Progenitor cell of endocrine pancreas (in vitro differentiated cells): ENCODE measurements around the gene HPGD. TPM values are rescaled to one million over a fixed set of nuclear protein-coding genes. Genes with fewer than 3 reads are reported as not detected.

ENCODE experiments used
- DNase-seq: peaks from one replicate; pipeline ENCODE4 v3.0.0; 2021; ENCODE audit warnings: low spot score; ENCODE audit not compliant: unreplicated experiment
- H3K27ac Mint-ChIP-seq: 2 replicates; pipeline ENCODE4 v1.8.0; 2021; ENCODE audit warnings: mild to moderate bottlenecking, moderate library complexity, mixed read lengths
- H3K27me3 Mint-ChIP-seq: 2 replicates; pipeline ENCODE4 v1.8.0; 2021; ENCODE audit warnings: mixed read lengths
- H3K36me3 Mint-ChIP-seq: 2 replicates; pipeline ENCODE4 v1.8.0; 2022; ENCODE audit warnings: mixed read lengths; ENCODE audit not compliant: insufficient read depth
- H3K4me1 Mint-ChIP-seq: 2 replicates; pipeline ENCODE4 v1.8.0; 2021; ENCODE audit warnings: low read depth, mixed read lengths
- H3K4me3 Mint-ChIP-seq: 2 replicates; pipeline ENCODE4 v1.8.0; 2021; ENCODE audit warnings: low read depth, mild to moderate bottlenecking, moderate library complexity, mixed read lengths
- H3K9me3 Mint-ChIP-seq: 2 replicates; pipeline ENCODE4 v1.8.0; 2021; ENCODE audit warnings: low read depth, mixed read lengths
- CTCF ChIP-seq: fragments of 200-600 bp; sonication (generic); IDR thresholded peaks from one replicate; pipeline ENCODE4 v1.5.0; 2021; ENCODE audit warnings: antibody characterized with exemption, mild to moderate bottlenecking; ENCODE audit not compliant: unreplicated experiment
- total RNA-seq: library from RNA; stranded (reverse); gene quantifications from 2 replicates; pipeline ENCODE4 v1.2.1, GENCODE V29; 2021

HPGD gene
- total RNA-seq, 1 donor from 2014 or later: 2.0 TPM

- TF ChIP-seq CTCF: no peak
- Mint-ChIP-seq H3K4me1 (peaks cover 6% of the 10 kb centered on the region), H3K27ac (no peak overlapping the region), H3K4me3 (no peak overlapping the region), H3K36me3 (no peaks in the 10 kb centered on the region), H3K27me3 (no peaks in the 10 kb centered on the region), H3K9me3 (no peaks in the 10 kb centered on the region)
- no peak for DNase-seq
Observed at GRCh38 chr4:174450786-174451125, 71.5 kb downstream of the HPGD start.

- Mint-ChIP-seq H3K4me1 (peaks cover 6% of the 10 kb centered on the region), H3K36me3 (no peaks in the 10 kb centered on the region), H3K27me3 (no peaks in the 10 kb centered on the region), H3K9me3 (no peaks in the 10 kb centered on the region), H3K27ac (no peak overlapping the region), H3K4me3 (no peak overlapping the region)
- no peak for TF ChIP-seq CTCF
- DNase-seq: no peak
Observed at GRCh38 chr4:174449944-174450785, 72.1 kb downstream of the HPGD start.

- no peaks in the 10 kb centered on the region for H3K9me3 Mint-ChIP-seq
- no peaks in the 10 kb centered on the region for H3K27me3 Mint-ChIP-seq
- peaks cover 6% of the 10 kb centered on the region for H3K4me1 Mint-ChIP-seq
- no peak overlapping the region for H3K4me3 Mint-ChIP-seq
- no peaks in the 10 kb centered on the region for H3K36me3 Mint-ChIP-seq
- no peak overlapping the region for H3K27ac Mint-ChIP-seq
- no peak for TF ChIP-seq CTCF
- DNase-seq: no peak
Observed at GRCh38 chr4:174449152-174449551, 73.1 kb downstream of the HPGD start.

GRCh38 chr4:174444390-174444789 is 77.9 kb downstream of the HPGD start:
- no peak overlapping the region for H3K4me3 Mint-ChIP-seq
- no peaks in the 10 kb centered on the region for H3K36me3 Mint-ChIP-seq
- no peak overlapping the region for H3K27ac Mint-ChIP-seq
- H3K4me1 Mint-ChIP-seq: no peaks in the 10 kb centered on the region
- no peaks in the 10 kb centered on the region for H3K9me3 Mint-ChIP-seq
- no peaks in the 10 kb centered on the region for H3K27me3 Mint-ChIP-seq
- no peak for TF ChIP-seq CTCF
- DNase-seq: no peak

Other genes with a start within 250 kb of the HPGD start
- 10.0 and 12.8 TPM in 2 replicates for gene FBXO8, start 238.8 kb downstream of the HPGD start, total RNA-seq
- 15.8 and 16.1 TPM in 2 replicates for gene CEP44, start 238.6 kb downstream of the HPGD start, total RNA-seq